Glomerular endothelial cell (primary cell): Measurements from ENCODE around the gene TUBGCP5. TPM values are rescaled to one million over a fixed set of nuclear protein-coding genes. Genes with fewer than 3 reads are reported as not detected.

ENCODE experiments used
- DNase-seq: peaks from one replicate; pipeline ENCODE4 v3.0.0-alpha.2; 2011; ENCODE audit warnings: low read depth, low spot score; ENCODE audit errors: extremely low read depth
- total RNA-seq: library from RNA; depleted of rRNA; stranded (reverse); fragments of >200 nt; gene quantifications from 2 replicates; pipeline ENCODE4 v1.2.3, GENCODE V29; 2015

Gene TUBGCP5
- total RNA-seq, 1 donor from 2014 or later: 14.7 TPM

GRCh38 chr15:22955544-22956119, 83.7 kb downstream of the TUBGCP5 start:
- DNase-seq: no peak

GRCh38 chr15:22954798-22955543, 84.4 kb downstream of the TUBGCP5 start:
- no peak for DNase-seq

- DNase-seq: no peak
Observed at GRCh38 chr15:22954326-22954725, 85.0 kb downstream of the TUBGCP5 start.

DNA sequence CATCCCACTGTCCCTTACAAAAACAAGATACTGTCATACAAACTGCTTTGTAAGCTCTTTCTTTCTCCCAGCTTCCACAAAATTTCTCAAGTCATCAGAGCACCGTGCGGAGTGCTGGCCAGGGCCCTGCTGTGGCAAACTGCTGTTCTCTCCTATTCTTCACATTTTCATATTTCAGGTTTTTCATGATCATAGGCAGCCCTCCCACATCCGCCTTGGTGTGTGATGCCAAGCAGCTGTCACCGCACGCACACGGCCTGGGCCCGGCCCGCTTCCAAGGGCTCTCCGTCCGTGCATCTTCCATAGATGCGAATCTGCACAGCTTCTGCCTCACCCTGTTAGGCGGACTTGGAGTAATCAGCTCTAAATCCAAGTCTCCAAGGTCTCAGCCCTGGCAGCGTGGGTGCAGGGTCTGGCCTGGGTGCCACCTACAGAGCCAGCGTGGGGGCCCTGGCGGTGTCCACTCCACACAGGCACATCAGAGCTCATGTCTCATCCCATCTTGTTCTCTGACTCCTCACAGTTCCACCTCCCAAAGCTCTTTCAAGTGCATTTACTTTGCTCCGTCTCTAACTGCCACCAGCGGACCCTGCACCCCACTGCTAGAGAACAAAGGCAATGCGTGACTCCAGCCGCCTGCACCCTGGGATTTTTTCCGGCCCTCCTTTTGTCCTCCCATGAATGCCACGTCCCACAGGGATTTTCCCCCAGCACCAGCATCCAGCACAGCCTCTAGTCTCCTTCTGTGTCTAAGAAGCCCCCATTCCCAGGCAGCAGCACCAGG, 86.4 kb downstream of the TUBGCP5 start:
- no peak for DNase-seq

GRCh38 chr15:22951381-22952280, 87.7 kb downstream of the TUBGCP5 start:
- DNase-seq: no peak

GRCh38 chr15:22951031-22951380, 88.4 kb downstream of the TUBGCP5 start:
- DNase-seq: no peak

DNA sequence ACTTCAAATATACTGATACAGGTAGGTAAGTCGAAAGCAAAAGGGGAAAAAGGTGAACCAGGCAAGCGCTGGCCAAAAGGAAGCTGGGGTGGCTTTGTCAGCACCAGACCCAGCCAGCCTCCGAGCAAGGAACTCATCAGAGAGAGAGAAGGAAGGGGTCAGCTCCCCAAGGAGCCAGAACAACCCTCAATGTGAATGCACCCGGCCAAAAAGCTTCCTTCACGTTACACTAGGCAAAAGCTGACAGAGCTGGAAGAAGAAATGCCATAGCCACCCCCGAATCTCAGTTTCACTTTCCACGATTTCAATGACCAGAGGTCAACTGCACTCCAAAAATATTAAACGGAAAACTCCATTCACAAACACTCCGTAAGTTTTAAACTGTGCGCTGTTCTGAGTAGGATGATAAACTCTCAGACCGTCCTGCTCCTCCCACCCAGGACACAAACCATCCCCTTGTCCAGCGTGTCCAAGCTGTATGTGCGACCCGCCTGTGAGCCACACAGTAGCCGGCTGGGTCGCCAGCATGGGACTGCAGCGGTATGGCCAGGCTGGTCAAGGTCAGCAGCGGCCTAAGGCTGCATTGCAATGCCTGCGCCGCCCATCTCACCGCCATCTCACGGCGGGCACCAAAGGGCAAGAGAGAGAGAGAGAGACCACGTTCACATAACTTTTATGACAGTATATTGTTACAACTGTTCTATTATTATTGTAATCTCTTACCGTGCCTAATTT, 88.9 kb downstream of the TUBGCP5 start:
- no peak for DNase-seq

Other genes with a start within 250 kb of the TUBGCP5 start
- gene NIPA2, start 200.9 kb downstream of the TUBGCP5 start, total RNA-seq: 72.9 and 81.5 TPM in 2 replicates
- gene CYFIP1, start 59.2 kb downstream of the TUBGCP5 start, total RNA-seq: 120 TPM in 2 replicates
- not detected in 2 replicates for gene GOLGA6L1, start 97.3 kb upstream of the TUBGCP5 start, total RNA-seq